PFSK-1 (cell line): ENCODE measurements around the gene FABP1. TPM values are rescaled to one million over a fixed set of nuclear protein-coding genes. Genes with fewer than 3 reads are reported as not detected.

Experiments used
- FOXP2 ChIP-seq: optimal IDR thresholded peaks from 2 replicates; pipeline ENCODE3; 2011; ENCODE audit warnings: borderline replicate concordance, control low read depth, inconsistent platforms; ENCODE audit not compliant: insufficient read depth; ENCODE audit errors: extremely low read length, extremely low read depth
- POLR2AphosphoS5 ChIP-seq: IDR thresholded peaks from 2 replicates; pipeline ENCODE4 v1.6.1; 2012; ENCODE audit warnings: low read depth, mild to moderate bottlenecking, control low read depth, low read length, moderate library complexity
- REST ChIP-seq, 2 experiments: IDR thresholded peaks; 2 replicates each; pipeline versions ENCODE4 v1.6.1 to v1.8.0; 2011 to 2012; ENCODE audit warnings: low read depth in 2 of 2, low read length in 2 of 2, control low read depth in 1 of 2, inconsistent platforms in 1 of 2, mild to moderate bottlenecking in 1 of 2, moderate library complexity in 1 of 2; ENCODE audit not compliant: insufficient read depth in 1 of 2
- SIN3A ChIP-seq: IDR thresholded peaks from 2 replicates; pipeline ENCODE4 v1.6.1; 2012; ENCODE audit warnings: mild to moderate bottlenecking, low read length, moderate library complexity, borderline replicate concordance; ENCODE audit not compliant: insufficient read depth
- TAF1 ChIP-seq: IDR thresholded peaks from 2 replicates; pipeline ENCODE4 v1.6.1; 2012; ENCODE audit warnings: low read length, control low read depth, borderline replicate concordance; ENCODE audit not compliant: insufficient read depth
- polyA plus RNA-seq: library from polyadenylated mRNA; unstranded; fragments of >200 nt; gene quantifications from one replicate; pipeline ENCODE4 v1.2.1, GENCODE V29; 2012; ENCODE audit warnings: low read depth, missing spikeins; ENCODE audit not compliant: insufficient read length

FABP1 gene
- polyA plus RNA-seq = not detected

GRCh38 chr2:88127888-88128653 lies at the start of gene FABP1:
Gene FABP1, minus strand, starts transcription at chr2:88128062. Its CDS starts 45 bp downstream, at chr2:88128017.
- TF ChIP-seq FOXP2 (no peak), REST (IDR thresholded peaks at IDR 0.05; ENCODE audit: insufficient read depth in 1 of 2, low read depth in 2 of 2, low read length in 2 of 2) (no peak)

- TF ChIP-seq SIN3A (no peak), REST (IDR thresholded peaks at IDR 0.05; ENCODE audit: insufficient read depth in 1 of 2, low read depth in 2 of 2, low read length in 2 of 2) (no peak), TAF1 (no peak), FOXP2 (no peak), POLR2AphosphoS5 (no peak)
Observed at GRCh38 chr2:88177556-88177955, 49.7 kb upstream of the FABP1 start.

- TF ChIP-seq FOXP2 (no peak), TAF1 (no peak)
Observed at GRCh38 chr2:88176352-88176984, 48.6 kb upstream of the FABP1 start.

- TF ChIP-seq POLR2AphosphoS5 = no peak
- TF ChIP-seq SIN3A = no peak
- TF ChIP-seq REST (IDR thresholded peaks at IDR 0.05; ENCODE audit: insufficient read depth in 1 of 2, low read depth in 2 of 2, low read length in 2 of 2) = no peak
- no peak for TF ChIP-seq FOXP2
- TF ChIP-seq TAF1 = no peak
Observed at GRCh38 chr2:88172882-88173281, 45.0 kb upstream of the FABP1 start.

- TF ChIP-seq SIN3A (no peak), FOXP2 (no peak), REST (IDR thresholded peaks at IDR 0.05; ENCODE audit: insufficient read depth in 1 of 2, low read depth in 2 of 2, low read length in 2 of 2) (no peak), TAF1 (no peak), POLR2AphosphoS5 (no peak)
Observed at GRCh38 chr2:88171966-88172365, 44.1 kb upstream of the FABP1 start.
